ENCODE measurements around the gene ZNF862. TPM values are rescaled to one million over a fixed set of nuclear protein-coding genes. Genes with fewer than 3 reads are reported as not detected.

The ZNF862 gene
- total and polyA plus RNA-seq, 2 experiments from 2014 or later, result 0.94 to 2.3 TPM

DNA sequence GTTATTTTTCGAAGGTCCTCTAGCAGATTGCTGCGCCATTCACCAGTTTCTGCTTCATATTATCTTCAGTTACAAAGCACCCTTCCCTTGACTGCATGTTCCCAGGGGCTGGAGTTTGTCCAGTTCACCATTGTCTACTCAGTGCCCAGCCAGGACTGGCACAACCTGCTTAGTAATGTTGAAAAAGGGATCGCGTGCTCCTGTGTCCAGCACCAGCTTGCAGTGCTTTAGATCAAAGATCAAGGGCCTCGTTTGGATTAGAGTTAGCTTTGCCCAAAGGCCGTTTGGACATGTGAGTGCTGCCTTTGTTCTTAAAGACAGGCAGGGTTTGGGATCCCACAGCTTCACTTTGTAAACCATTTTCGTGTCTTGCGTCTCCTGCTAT, 36.5 kb downstream of the ZNF862 start (continued):
- TF ChIP-seq, protein P1, sequence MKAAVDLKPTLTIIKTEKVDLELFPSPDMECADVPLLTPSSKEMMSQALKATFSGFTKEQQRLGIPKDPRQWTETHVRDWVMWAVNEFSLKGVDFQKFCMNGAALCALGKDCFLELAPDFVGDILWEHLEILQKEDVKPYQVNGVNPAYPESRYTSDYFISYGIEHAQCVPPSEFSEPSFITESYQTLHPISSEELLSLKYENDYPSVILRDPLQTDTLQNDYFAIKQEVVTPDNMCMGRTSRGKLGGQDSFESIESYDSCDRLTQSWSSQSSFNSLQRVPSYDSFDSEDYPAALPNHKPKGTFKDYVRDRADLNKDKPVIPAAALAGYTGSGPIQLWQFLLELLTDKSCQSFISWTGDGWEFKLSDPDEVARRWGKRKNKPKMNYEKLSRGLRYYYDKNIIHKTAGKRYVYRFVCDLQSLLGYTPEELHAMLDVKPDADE (IDR thresholded peaks at IDR 0.05), result no peak
- TF ChIP-seq JUNB (IDR thresholded peaks at IDR 0.05; ENCODE audit: unreplicated experiment) (no peak), EZH2 (IDR thresholded peaks at IDR 0.05; ENCODE audit: low read depth, unreplicated experiment) (no peak), ZNF331 (CRISPR knock-in tag; IDR thresholded peaks at IDR 0.05; ENCODE audit: low read depth) (no peak), EZH2phosphoT487 (IDR thresholded peaks at IDR 0.05; ENCODE audit: unreplicated experiment) (no peak), POLR2AphosphoS5 (IDR thresholded peaks at IDR 0.05; ENCODE audit: low read depth) (no peak)
- TF ChIP-seq, protein P2, sequence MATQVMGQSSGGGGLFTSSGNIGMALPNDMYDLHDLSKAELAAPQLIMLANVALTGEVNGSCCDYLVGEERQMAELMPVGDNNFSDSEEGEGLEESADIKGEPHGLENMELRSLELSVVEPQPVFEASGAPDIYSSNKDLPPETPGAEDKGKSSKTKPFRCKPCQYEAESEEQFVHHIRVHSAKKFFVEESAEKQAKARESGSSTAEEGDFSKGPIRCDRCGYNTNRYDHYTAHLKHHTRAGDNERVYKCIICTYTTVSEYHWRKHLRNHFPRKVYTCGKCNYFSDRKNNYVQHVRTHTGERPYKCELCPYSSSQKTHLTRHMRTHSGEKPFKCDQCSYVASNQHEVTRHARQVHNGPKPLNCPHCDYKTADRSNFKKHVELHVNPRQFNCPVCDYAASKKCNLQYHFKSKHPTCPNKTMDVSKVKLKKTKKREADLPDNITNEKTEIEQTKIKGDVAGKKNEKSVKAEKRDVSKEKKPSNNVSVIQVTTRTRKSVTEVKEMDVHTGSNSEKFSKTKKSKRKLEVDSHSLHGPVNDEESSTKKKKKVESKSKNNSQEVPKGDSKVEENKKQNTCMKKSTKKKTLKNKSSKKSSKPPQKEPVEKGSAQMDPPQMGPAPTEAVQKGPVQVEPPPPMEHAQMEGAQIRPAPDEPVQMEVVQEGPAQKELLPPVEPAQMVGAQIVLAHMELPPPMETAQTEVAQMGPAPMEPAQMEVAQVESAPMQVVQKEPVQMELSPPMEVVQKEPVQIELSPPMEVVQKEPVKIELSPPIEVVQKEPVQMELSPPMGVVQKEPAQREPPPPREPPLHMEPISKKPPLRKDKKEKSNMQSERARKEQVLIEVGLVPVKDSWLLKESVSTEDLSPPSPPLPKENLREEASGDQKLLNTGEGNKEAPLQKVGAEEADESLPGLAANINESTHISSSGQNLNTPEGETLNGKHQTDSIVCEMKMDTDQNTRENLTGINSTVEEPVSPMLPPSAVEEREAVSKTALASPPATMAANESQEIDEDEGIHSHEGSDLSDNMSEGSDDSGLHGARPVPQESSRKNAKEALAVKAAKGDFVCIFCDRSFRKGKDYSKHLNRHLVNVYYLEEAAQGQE (IDR thresholded peaks at IDR 0.05; ENCODE audit: unreplicated experiment), result no peak

DNA sequence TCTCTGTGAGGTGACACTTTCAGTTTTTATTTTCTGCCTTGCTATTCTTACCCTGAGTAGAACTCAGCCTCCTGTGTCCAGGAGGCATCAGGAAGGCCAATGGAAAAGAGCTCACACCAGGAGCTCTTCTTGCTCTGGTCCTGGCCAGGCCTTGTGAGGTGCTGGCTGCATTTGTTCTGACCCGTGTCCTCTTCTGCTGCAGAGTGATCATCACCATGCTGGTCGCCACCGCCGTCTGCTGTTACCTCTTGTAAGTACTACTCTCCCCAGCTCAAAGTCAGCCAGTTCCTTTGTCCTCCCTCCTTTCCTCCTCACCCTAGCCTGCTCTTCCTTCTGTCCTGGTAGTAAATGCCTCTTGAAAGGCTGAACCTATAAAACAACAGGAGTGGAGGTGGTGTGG, 37.2 kb downstream of the ZNF862 start:
- Mint-ChIP-seq H3K27ac (no peak overlapping the region), H3K4me1 (peaks cover 18% of the 10 kb centered on the region; the same call in 2 of the 3 replicates), H3K9me3 (no peaks in the 10 kb centered on the region), H3K4me3 (no peak overlapping the region), H3K36me3 (ENCODE audit: low read depth) (no peaks in the 10 kb centered on the region), H3K27me3 (ENCODE audit: insufficient read depth, low read depth, poor library complexity) (peaks cover 15% of the 10 kb centered on the region)
- DNase-seq (ENCODE audit: low spot score) (no peak), ATAC-seq (no peak)
- H4K20me1 ChIP-seq (replicated peaks; ENCODE audit: insufficient read depth), result 0 out of 2 replicates have a peak, but pooled peaks cover 4% of the 10 kb centered on the region
- H3K79me2 ChIP-seq (replicated peaks; ENCODE audit: insufficient read depth), result no peaks in the 10 kb centered on the region
- H3K27ac ChIP-seq (ENCODE audit: low read depth), result no peak overlapping the region
- H3K4me2 ChIP-seq, result no peak overlapping the region
- peaks cover 6% of the 10 kb centered on the region; the same call in 1 of the 2 replicates for H3K4me1 ChIP-seq (ENCODE audit: insufficient read depth)
- H3F3A ChIP-seq (replicated peaks; ENCODE audit: low read depth), result peaks cover 11% of the 10 kb centered on the region; the same call in 1 of the 2 replicates
- H3K27me3 ChIP-seq (ENCODE audit: insufficient read depth), result peaks cover 24% of the 10 kb centered on the region
- H3K4me3 ChIP-seq, result no peak overlapping the region
- no peaks in the 10 kb centered on the region for H3K9me2 ChIP-seq (ENCODE audit: insufficient read depth)
- no peak overlapping the region for H2AFZ ChIP-seq
- TF ChIP-seq EZH2phosphoT487 (IDR thresholded peaks at IDR 0.05; ENCODE audit: unreplicated experiment), result no peak
- TF ChIP-seq, protein P1 (IDR thresholded peaks at IDR 0.05), result no peak
- TF ChIP-seq POLR2AphosphoS5 (IDR thresholded peaks at IDR 0.05; ENCODE audit: low read depth), result no peak
- TF ChIP-seq, protein P3, sequence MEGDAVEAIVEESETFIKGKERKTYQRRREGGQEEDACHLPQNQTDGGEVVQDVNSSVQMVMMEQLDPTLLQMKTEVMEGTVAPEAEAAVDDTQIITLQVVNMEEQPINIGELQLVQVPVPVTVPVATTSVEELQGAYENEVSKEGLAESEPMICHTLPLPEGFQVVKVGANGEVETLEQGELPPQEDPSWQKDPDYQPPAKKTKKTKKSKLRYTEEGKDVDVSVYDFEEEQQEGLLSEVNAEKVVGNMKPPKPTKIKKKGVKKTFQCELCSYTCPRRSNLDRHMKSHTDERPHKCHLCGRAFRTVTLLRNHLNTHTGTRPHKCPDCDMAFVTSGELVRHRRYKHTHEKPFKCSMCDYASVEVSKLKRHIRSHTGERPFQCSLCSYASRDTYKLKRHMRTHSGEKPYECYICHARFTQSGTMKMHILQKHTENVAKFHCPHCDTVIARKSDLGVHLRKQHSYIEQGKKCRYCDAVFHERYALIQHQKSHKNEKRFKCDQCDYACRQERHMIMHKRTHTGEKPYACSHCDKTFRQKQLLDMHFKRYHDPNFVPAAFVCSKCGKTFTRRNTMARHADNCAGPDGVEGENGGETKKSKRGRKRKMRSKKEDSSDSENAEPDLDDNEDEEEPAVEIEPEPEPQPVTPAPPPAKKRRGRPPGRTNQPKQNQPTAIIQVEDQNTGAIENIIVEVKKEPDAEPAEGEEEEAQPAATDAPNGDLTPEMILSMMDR (conservative IDR thresholded peaks at IDR 0.05; ENCODE audit: low read depth in 2 of 2), result no peak
- TF ChIP-seq NANOG (IDR thresholded peaks at IDR 0.05; ENCODE audit: borderline replicate concordance), result no peak
- no peak for TF ChIP-seq JUNB (IDR thresholded peaks at IDR 0.05; ENCODE audit: unreplicated experiment)
- no peak for TF ChIP-seq STAT1 (IDR thresholded peaks at IDR 0.05; ENCODE audit: unreplicated experiment)
- TF ChIP-seq ZNF331 (CRISPR knock-in tag; IDR thresholded peaks at IDR 0.05; ENCODE audit: low read depth), result no peak
- TF ChIP-seq, protein P4, sequence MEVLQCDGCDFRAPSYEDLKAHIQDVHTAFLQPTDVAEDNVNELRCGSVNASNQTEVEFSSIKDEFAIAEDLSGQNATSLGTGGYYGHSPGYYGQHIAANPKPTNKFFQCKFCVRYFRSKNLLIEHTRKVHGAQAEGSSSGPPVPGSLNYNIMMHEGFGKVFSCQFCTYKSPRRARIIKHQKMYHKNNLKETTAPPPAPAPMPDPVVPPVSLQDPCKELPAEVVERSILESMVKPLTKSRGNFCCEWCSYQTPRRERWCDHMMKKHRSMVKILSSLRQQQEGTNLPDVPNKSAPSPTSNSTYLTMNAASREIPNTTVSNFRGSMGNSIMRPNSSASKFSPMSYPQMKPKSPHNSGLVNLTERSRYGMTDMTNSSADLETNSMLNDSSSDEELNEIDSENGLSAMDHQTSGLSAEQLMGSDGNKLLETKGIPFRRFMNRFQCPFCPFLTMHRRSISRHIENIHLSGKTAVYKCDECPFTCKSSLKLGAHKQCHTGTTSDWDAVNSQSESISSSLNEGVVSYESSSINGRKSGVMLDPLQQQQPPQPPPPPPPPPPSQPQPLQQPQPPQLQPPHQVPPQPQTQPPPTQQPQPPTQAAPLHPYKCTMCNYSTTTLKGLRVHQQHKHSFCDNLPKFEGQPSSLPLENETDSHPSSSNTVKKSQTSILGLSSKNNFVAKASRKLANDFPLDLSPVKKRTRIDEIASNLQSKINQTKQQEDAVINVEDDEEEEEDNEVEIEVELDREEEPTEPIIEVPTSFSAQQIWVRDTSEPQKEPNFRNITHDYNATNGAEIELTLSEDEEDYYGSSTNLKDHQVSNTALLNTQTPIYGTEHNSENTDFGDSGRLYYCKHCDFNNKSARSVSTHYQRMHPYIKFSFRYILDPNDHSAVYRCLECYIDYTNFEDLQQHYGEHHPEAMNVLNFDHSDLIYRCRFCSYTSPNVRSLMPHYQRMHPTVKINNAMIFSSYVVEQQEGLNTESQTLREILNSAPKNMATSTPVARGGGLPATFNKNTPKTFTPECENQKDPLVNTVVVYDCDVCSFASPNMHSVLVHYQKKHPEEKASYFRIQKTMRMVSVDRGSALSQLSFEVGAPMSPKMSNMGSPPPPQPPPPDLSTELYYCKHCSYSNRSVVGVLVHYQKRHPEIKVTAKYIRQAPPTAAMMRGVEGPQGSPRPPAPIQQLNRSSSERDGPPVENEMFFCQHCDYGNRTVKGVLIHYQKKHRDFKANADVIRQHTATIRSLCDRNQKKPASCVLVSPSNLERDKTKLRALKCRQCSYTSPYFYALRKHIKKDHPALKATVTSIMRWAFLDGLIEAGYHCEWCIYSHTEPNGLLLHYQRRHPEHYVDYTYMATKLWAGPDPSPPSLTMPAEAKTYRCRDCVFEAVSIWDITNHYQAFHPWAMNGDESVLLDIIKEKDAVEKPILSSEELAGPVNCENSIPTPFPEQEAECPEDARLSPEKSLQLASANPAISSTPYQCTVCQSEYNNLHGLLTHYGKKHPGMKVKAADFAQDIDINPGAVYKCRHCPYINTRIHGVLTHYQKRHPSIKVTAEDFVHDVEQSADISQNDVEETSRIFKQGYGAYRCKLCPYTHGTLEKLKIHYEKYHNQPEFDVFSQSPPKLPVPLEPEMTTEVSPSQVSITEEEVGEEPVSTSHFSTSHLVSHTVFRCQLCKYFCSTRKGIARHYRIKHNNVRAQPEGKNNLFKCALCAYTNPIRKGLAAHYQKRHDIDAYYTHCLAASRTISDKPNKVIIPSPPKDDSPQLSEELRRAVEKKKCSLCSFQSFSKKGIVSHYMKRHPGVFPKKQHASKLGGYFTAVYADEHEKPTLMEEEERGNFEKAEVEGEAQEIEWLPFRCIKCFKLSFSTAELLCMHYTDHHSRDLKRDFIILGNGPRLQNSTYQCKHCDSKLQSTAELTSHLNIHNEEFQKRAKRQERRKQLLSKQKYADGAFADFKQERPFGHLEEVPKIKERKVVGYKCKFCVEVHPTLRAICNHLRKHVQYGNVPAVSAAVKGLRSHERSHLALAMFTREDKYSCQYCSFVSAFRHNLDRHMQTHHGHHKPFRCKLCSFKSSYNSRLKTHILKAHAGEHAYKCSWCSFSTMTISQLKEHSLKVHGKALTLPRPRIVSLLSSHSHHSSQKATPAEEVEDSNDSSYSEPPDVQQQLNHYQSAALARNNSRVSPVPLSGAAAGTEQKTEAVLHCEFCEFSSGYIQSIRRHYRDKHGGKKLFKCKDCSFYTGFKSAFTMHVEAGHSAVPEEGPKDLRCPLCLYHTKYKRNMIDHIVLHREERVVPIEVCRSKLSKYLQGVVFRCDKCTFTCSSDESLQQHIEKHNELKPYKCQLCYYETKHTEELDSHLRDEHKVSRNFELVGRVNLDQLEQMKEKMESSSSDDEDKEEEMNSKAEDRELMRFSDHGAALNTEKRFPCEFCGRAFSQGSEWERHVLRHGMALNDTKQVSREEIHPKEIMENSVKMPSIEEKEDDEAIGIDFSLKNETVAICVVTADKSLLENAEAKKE (CRISPR knock-in tag; IDR thresholded peaks at IDR 0.05), result no peak
- no peaks in the 10 kb centered on the region for H3K36me3 ChIP-seq (ENCODE audit: insufficient read depth)
